ENCODE results near the gene PDE4D.

GRCh38 chr5:59462956-59463355, 430.6 kb downstream of the PDE4D start:
- TF ChIP-seq POLR2A (IDR thresholded peaks at IDR 0.05; ENCODE audit: low read depth, low read length) (no peak), POLR2AphosphoS5 (IDR thresholded peaks at IDR 0.05; ENCODE audit: low read depth, low read length) (no peak)
